LNCaP clone FGC (cell line): Measurements from ENCODE around the gene CSNK1E.
A peak's percentile ranks its signal among the peaks of the same experiment; 100 is the strongest.

Experiments used
- DNase-seq: peaks from one replicate; pipeline ENCODE4 v3.0.0-alpha.2; 2011; ENCODE audit warnings: low read depth
- H3K4me3 ChIP-seq: 2 replicates; pipeline ENCODE4 v1.5.1; 2011; ENCODE audit warnings: mild to moderate bottlenecking, low read depth, low read length, control low read depth
- CTCF ChIP-seq: IDR thresholded peaks from 2 replicates; pipeline ENCODE4 v1.5.1; 2012; ENCODE audit warnings: mild to moderate bottlenecking; ENCODE audit not compliant: control insufficient read depth, insufficient read depth; ENCODE audit errors: extremely low read depth

CSNK1E gene

GRCh38 chr22:38247713-38248112 is 69.5 kb downstream of the CSNK1E start:
- no peak for TF ChIP-seq CTCF
- DNase-seq = no peak
- no peak overlapping the region for H3K4me3 ChIP-seq

GRCh38 chr22:38246692-38247091 is 70.5 kb downstream of the CSNK1E start:
- no peak for DNase-seq
- no peak overlapping the region for H3K4me3 ChIP-seq
- TF ChIP-seq CTCF = no peak

- TF ChIP-seq CTCF = no peak
- H3K4me3 ChIP-seq = no peak overlapping the region
- DNase-seq = no peak
These were observed 71.1 kb downstream of the CSNK1E start for GRCh38 chr22:38246046-38246658.

GRCh38 chr22:38244106-38244505 is 73.1 kb downstream of the CSNK1E start:
- H3K4me3 ChIP-seq = no peak overlapping the region
- DNase-seq = no peak
- no peak for TF ChIP-seq CTCF

GRCh38 chr22:38243007-38243765 is 74.0 kb downstream of the CSNK1E start:
- H3K4me3 ChIP-seq = no peak overlapping the region
- TF ChIP-seq CTCF = no peak
- DNase-seq = no peak

GRCh38 chr22:38240734-38241252 is 76.4 kb downstream of the CSNK1E start:
- H3K4me3 ChIP-seq = no peak overlapping the region
- DNase-seq = peak; percentile 33
- TF ChIP-seq CTCF = no peak
